Right cardiac atrium (tissue), 5 donors: ENCODE data around the gene CHAT. TPM values are rescaled to one million over a fixed set of nuclear protein-coding genes. Genes with fewer than 3 reads are reported as not detected.

Experiments
- ATAC-seq, 2 donors: fragments of 200-7000 bp; cut with Tn5 transposase; one replicate each; pipeline versions ENCODE4 v1.8.0 to v1.9.1; 2020; ENCODE audit warnings: moderate library complexity in 2 of 2, mild to moderate bottlenecking in 1 of 2
- DNase-seq, 3 donors: peaks; one replicate each; pipeline ENCODE4 v3.0.0-alpha.2; 2020
- H3K27ac ChIP-seq: one replicate; pipeline ENCODE4 v1.5.1; 2013; ENCODE audit warnings: mild to moderate bottlenecking, low read length, control low read depth, moderate library complexity
- H3K27me3 ChIP-seq: one replicate; pipeline ENCODE4 v1.6.1; 2013; ENCODE audit not compliant: control insufficient read depth, insufficient read depth
- H3K4me1 ChIP-seq: one replicate; pipeline ENCODE4 v1.6.1; 2013; ENCODE audit warnings: low read length; ENCODE audit not compliant: control insufficient read depth, insufficient read depth
- H3K4me3 ChIP-seq: one replicate; pipeline ENCODE4 v1.5.1; 2013; ENCODE audit warnings: low read length, control low read depth
- H3K9me3 ChIP-seq: one replicate; pipeline ENCODE4 v1.6.1; 2013; ENCODE audit warnings: low read length; ENCODE audit not compliant: control insufficient read depth
- WGBS: extraction: QIAGEN DNeasy Blood & Tissue Kit; methylation state at CpG from one replicate; pipeline ENCODE4 v1.1.7; 2013; 5-methylcytosine and 5-hydroxymethylcytosine counted together
- intact Hi-C, 4 donors: fragments of 100-400 bp; cut with DNase I; formaldehyde crosslinking; loops; one replicate each; pipeline versions ENCODE4 v1.11.0 to v1.14.0; 2022 to 2023
- polyA plus RNA-seq: library from polyadenylated mRNA; stranded (reverse); fragments of 200-250 nt; gene quantifications from one replicate; pipeline ENCODE4 v1.2.3, GENCODE V29; 2013
- total RNA-seq, 4 donors: library from RNA; stranded (reverse); fragmentation: NEBNext Ultra II Directional; extraction: Animal tissue kit (Norgen Biotek cat#: 25700); gene quantifications; one replicate each; pipeline ENCODE4 v1.2.1, GENCODE V29; 2021
- donor health status: healthy with polysubstance abuse.
- donor health status: DM: no; HTN: yes; CAD: no.
- donor health status: DM: no; HTN: no; CAD: no.
- donor health status: DM: no; HTN: yes; CAD: no; lungs with severe emphysema.
- donor health status: DM: yes; HTN: yes; CAD: no.

The CHAT gene
- total and polyA plus RNA-seq, 5 donors, result not detected

- DNase-seq, result no peak
- H3K9me3 ChIP-seq, result no peaks in the 10 kb centered on the region
- no peak overlapping the region for H3K27ac ChIP-seq
- H3K4me3 ChIP-seq, result no peak overlapping the region
- intact Hi-C loops, result no loop called here
- ATAC-seq, result no peak
- H3K4me1 ChIP-seq, result no peaks in the 10 kb centered on the region
- WGBS, result 49% methylated on average over 13 of the region's 13 CpGs
- H3K27me3 ChIP-seq, result no peaks in the 10 kb centered on the region
These were observed 19.7 kb downstream of the CHAT start for GRCh38 chr10:49633327-49634068.

DNA sequence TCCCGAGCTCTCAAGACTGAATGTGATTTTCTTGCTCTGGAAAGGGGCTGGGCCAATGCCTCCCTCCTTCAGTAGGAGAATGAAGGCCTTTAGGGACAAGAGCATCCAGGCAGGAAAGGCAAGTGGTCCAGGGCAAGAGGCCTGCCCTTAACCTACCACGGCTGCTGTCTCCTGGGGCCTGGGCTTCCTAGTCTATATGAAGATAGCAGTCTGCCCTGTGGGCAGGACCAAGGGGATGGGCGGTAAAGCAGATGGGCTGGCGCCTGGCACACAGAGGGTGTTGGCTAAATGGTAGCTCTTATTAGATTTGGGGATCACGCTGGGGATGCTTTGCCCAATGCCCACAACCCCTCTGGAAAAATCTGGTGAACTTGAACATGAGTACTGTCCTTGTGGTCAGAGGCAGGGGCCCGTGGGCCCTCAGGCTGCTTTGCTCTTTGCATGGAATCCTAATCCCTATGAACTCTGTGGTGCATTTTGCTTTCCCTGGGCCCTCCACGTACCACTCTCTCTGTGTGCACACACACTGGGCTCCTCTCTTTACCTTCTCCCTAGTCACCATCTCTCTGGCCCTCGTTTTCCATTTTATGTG, 20.3 kb downstream of the CHAT start:
- Histone ChIP-seq H3K4me3 (no peak overlapping the region), H3K4me1 (no peaks in the 10 kb centered on the region), H3K27ac (no peak overlapping the region), H3K27me3 (no peaks in the 10 kb centered on the region), H3K9me3 (no peaks in the 10 kb centered on the region)
- no peak for DNase-seq
- intact Hi-C loops, result no loop called here
- WGBS, result 68% methylated on average over 8 of the region's 8 CpGs
- no peak for ATAC-seq

DNA sequence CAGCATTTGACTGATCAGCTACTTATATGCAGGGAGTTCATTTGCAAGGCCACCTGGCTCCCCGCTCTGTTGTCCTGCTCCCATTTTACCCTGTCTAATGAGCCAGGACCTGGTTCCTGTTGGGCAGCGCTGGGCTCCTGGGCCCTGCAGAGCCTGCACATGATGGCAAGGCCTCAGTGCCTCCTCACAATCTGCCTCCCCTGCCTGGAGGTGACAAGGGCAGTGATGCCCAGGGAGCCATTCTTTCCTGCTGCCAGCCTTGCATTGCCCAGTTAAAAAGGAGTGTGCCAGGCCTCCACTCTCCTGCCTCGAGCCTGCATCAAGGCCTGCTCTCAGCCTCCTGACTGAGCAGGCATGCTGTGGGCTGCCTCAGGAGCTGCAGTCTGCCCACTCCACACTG, 28.5 kb downstream of the CHAT start:
- Histone ChIP-seq H3K4me3 (no peak overlapping the region), H3K9me3 (no peaks in the 10 kb centered on the region), H3K4me1 (no peaks in the 10 kb centered on the region), H3K27ac (no peak overlapping the region), H3K27me3 (no peaks in the 10 kb centered on the region)
- intact Hi-C loops, result no loop called here
- DNase-seq, result no peak
- WGBS, result 80% methylated on average over 3 of the region's 3 CpGs
- no peak for ATAC-seq

- H3K4me1 ChIP-seq, result no peaks in the 10 kb centered on the region
- intact Hi-C loops, result no loop called here
- no peak overlapping the region for H3K27ac ChIP-seq
- H3K27me3 ChIP-seq, result no peaks in the 10 kb centered on the region
- ATAC-seq (no peak), DNase-seq (no peak)
- no peaks in the 10 kb centered on the region for H3K9me3 ChIP-seq
- WGBS, result 80% methylated on average over 5 of the region's 5 CpGs
- H3K4me3 ChIP-seq, result no peak overlapping the region
These were observed 29.6 kb downstream of the CHAT start for GRCh38 chr10:49643241-49644034.

DNA sequence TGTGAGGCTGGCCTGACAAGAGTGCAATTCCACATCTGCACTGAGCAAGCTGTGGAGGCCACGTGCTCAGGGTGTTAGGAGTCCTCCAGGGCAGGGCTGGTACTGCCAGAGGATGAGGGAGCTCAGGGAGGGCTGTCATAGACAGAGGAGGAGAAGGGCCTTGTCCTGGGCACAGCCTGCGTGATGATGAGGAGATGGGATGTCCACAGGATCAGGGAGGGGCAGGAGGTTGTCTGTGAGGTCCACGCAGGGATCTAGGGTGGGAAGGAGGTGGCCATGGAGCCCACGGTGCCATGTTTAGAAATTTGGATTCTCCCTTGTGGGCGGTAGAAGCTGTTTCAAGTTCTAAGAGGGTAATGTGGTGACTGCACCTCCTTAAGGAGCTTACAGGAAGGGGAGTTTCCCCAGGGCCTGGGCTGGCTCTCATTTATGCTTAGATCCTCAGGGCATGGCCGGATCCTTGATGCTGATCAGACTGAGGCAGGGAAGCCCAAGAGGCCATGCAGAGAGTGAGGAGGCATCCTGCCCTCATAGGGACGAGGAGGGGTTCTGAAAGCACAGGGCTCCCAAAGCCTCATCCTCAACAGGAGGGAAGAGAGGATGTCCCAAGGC, 30.3 kb downstream of the CHAT start:
- no peaks in the 10 kb centered on the region for H3K27me3 ChIP-seq

GRCh38 chr10:49645417-49645816, 31.6 kb downstream of the CHAT start:
- H3K9me3 ChIP-seq, result no peaks in the 10 kb centered on the region
- 84% methylated on average over 8 of the region's 8 CpGs for WGBS
- ATAC-seq, result no peak
- H3K27me3 ChIP-seq, result no peaks in the 10 kb centered on the region
- H3K27ac ChIP-seq, result no peak overlapping the region
- no peak for DNase-seq
- no peaks in the 10 kb centered on the region for H3K4me1 ChIP-seq
- intact Hi-C loops, result no loop called here
- no peak overlapping the region for H3K4me3 ChIP-seq

More for the DNA sequence above, 30.3 kb downstream of the CHAT start:
- H3K4me3 ChIP-seq, result no peak overlapping the region
- intact Hi-C loops, result no loop called here
- DNase-seq (no peak), ATAC-seq (no peak)
- H3K27ac ChIP-seq, result no peak overlapping the region
- WGBS, result 74% methylated on average over 7 of the region's 7 CpGs
- H3K4me1 ChIP-seq, result no peaks in the 10 kb centered on the region
- no peaks in the 10 kb centered on the region for H3K9me3 ChIP-seq

GRCh38 chr10:49645871-49646870, 32.3 kb downstream of the CHAT start:
- DNase-seq (no peak), ATAC-seq (no peak)
- H3K4me3 ChIP-seq, result no peak overlapping the region
- WGBS, result 85% methylated on average over 22 of the region's 22 CpGs
- intact Hi-C loops, result no loop called here
- no peak overlapping the region for H3K27ac ChIP-seq
- H3K9me3 ChIP-seq, result no peaks in the 10 kb centered on the region
- H3K27me3 ChIP-seq, result no peaks in the 10 kb centered on the region
- no peaks in the 10 kb centered on the region for H3K4me1 ChIP-seq

DNA sequence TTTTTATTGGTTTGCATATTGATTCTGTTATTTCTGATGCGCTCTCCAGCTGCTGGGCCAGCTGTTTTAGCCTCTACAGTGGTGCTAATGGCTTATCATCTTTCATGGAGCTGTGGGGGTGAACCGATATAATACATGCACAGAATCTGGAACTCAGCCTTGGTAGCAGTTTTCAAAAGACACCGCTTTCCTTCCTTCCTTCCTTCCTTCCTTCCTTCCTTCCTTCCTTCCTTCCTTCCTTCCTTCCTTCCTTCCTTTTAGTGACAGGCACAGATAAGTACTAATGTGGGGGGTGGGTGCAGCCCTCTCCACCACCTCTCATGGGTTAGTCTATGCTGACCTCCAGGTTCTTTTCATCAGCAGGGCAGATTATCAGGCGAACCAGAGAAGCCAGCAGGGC, 33.7 kb downstream of the CHAT start:
- H3K27ac ChIP-seq, result no peak overlapping the region
- H3K9me3 ChIP-seq, result no peaks in the 10 kb centered on the region
- intact Hi-C loops, result no loop called here
- ATAC-seq (no peak), DNase-seq (no peak)
- no peaks in the 10 kb centered on the region for H3K27me3 ChIP-seq
- no peak overlapping the region for H3K4me3 ChIP-seq
- H3K4me1 ChIP-seq, result no peaks in the 10 kb centered on the region
- WGBS, result 71% methylated on average over 4 of the region's 4 CpGs

DNA sequence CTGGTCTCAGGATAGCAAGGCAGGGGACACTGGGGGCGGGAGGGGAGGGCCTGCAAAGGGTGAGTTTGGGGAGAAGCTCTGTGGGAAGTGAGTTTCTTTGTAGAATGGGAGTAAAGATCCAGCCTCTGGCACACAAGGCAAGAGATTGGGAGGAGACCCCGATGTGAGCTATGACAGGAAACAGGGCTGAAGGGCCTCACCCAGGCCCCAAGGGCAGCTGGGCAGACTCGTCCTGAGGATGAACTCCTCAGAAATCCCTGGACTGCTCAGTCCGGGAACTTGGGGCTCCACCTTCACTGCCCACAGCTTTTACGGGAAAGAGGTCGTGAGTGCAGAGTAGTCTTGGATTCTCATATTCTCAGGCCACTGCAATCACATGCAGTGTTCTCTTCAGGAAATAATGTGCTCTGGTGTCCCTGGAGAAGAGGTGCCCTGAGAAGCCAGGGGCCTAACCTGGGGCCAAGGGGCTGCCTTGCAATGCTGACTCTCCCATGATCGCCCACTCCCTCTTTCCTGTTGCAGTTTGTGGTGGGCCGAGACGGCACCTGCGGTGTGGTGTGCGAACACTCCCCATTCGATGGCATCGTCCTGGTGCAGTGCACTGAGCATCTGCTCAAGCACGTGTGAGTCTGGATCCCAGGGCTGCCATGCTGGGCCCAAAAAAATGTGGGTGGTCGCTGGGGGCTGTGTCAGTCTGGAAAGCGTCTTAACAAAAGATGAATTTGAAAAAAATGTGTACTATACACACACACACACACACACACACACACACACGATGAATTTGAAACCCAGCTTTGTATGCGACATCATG, 34.4 kb downstream of the CHAT start:
- intact Hi-C loops, result no loop called here
- WGBS, result 73% methylated on average over 18 of the region's 18 CpGs
- H3K4me3 ChIP-seq, result no peak overlapping the region
- no peaks in the 10 kb centered on the region for H3K9me3 ChIP-seq
- H3K27me3 ChIP-seq, result no peaks in the 10 kb centered on the region
- no peak overlapping the region for H3K27ac ChIP-seq
- H3K4me1 ChIP-seq, result no peaks in the 10 kb centered on the region
- no peak for ATAC-seq
- no peak for DNase-seq

DNA sequence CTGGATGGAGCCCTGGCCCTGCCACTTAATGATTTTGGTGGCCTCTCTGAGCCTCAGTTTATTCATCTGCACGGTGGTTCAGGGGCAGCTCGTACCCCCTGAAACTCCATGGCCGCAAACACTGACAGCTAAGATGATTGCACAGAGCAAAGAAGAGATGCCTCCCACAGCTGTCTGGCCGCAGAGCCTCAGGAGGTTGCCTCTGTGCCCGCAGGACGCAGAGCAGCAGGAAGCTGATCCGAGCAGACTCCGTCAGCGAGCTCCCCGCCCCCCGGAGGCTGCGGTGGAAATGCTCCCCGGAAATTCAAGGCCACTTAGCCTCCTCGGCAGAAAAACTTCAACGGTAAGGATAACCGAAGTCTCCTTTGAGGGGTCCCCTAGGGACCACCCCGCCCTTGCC, 35.5 kb downstream of the CHAT start:
- 16% methylated on average over 17 of the region's 17 CpGs for WGBS
- intact Hi-C loops, result no loop called here
- Histone ChIP-seq H3K27me3 (no peaks in the 10 kb centered on the region), H3K4me3 (no peak overlapping the region), H3K27ac (no peak overlapping the region), H3K9me3 (no peaks in the 10 kb centered on the region), H3K4me1 (no peaks in the 10 kb centered on the region)
- no peak for ATAC-seq
- no peak for DNase-seq
